GM12891 (cell line): Measurements from ENCODE around the gene TEPSIN. TPM values are rescaled to one million over a fixed set of nuclear protein-coding genes. Genes with fewer than 3 reads are reported as not detected.

Source experiments
- DNase-seq: peaks from one replicate; pipeline ENCODE4 v3.0.0; 2011; ENCODE audit warnings: low spot score; ENCODE audit not compliant: insufficient read length
- FAIRE-seq: peaks from 2 replicates; lab custom pipeline; 2011; peaks lifted over from hg19 to GRCh38; lab: Jason Lieb, UNC
- PAX5 ChIP-seq: IDR thresholded peaks from 2 replicates; pipeline ENCODE4 v1.6.1; 2011; ENCODE audit warnings: low read length, moderate library complexity, mild to moderate bottlenecking; ENCODE audit not compliant: insufficient read depth, severe bottlenecking
- POLR2A ChIP-seq: IDR thresholded peaks from 2 replicates; pipeline ENCODE4 v1.6.1; 2011; ENCODE audit warnings: low read depth, low read length, control low read depth
- POLR2AphosphoS5 ChIP-seq: IDR thresholded peaks from 2 replicates; pipeline ENCODE4 v1.6.1; 2011; ENCODE audit warnings: low read depth, low read length, control low read depth
- POU2F2 ChIP-seq: IDR thresholded peaks from 2 replicates; pipeline ENCODE4 v1.6.1; 2011; ENCODE audit warnings: low read depth, mild to moderate bottlenecking, control low read depth, low read length, moderate library complexity
- SPI1 ChIP-seq: IDR thresholded peaks from 2 replicates; pipeline ENCODE4 v1.6.1; 2011; ENCODE audit warnings: low read depth, low read length, control low read depth
- TAF1 ChIP-seq: IDR thresholded peaks from 2 replicates; pipeline ENCODE4 v1.6.1; 2011; ENCODE audit warnings: low read depth, low read length, control low read depth
- polyA plus RNA-seq: library from polyadenylated mRNA; unstranded; fragments of >200 nt; gene quantifications from one replicate; pipeline ENCODE4 v1.2.1, GENCODE V29; 2012; ENCODE audit warnings: low read depth, missing spikeins, inconsistent platforms; ENCODE audit not compliant: missing spikeins

The TEPSIN gene
- 15.7 TPM for polyA plus RNA-seq

DNA sequence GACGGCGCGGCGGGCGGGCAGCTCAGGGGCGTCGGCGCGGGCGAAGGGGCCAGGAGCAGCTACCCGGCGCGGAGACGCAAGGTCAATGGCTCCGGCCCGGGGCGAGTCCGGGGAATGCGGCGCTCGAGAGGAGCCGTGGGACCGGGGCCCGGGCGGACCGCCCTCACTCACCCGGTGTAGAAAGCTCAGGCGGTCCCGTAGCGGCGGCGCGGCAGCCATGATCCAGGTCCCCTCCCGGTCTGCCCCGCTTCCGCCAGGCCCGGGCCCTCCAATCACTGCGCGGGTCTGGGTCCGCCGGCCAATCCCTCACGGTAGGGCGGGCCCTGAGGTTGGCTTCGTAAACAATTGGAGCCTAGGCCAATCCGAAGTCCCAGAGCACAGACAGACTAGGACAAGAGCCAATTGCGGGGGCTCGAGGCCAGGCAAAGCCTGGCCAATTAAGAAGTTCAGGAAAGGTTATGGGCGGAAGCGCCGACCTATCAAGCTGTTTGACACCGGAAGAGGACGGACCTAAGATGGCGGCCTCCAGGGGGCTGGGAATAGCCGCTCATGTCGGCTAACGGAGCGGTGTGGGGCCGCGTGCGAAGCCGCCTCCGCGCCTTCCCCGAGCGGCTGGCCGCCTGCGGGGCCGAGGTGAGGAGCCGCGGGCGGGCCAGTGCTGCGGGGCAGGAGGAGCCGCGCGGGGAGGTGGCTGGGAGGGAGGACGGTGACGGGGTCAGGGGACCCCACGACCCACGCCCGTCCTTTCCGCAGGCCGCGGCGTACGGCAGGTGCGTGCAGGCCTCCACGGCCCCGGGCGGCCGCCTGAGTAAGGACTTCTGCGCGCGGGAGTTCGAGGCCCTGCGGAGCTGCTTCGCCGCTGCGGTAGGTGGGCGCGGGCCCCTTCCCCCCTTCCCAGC lies at the start of gene TEPSIN, which contains the start of gene NDUFAF8:
TEPSIN (minus strand) TSS at position 241 of the 899 bp plus-strand sequence; CDS start at position 219, 22 bp downstream.
NDUFAF8 (plus strand) TSS at position 504 of the 899 bp plus-strand sequence; CDS start at position 550, 46 bp downstream.
- peak; percentile 96 for FAIRE-seq
- TF ChIP-seq POLR2AphosphoS5 (peak; percentile 67), SPI1 (no peak), POLR2A (peak; percentile 79; the same call in 1 of the 2 replicates), TAF1 (peak; percentile 33; the same call in 1 of the 2 replicates), PAX5 (no peak), POU2F2 (no peak; the same call in 1 of the 2 replicates)
- peak; percentile 100 for DNase-seq

- TF ChIP-seq TAF1 (no peak), PAX5 (no peak), POLR2AphosphoS5 (no peak), POU2F2 (no peak), POLR2A (no peak), SPI1 (no peak)
- DNase-seq (no peak), FAIRE-seq (no peak)
Measured at GRCh38 chr17:81287741-81288430, 49.0 kb upstream of the TEPSIN start.

- DNase-seq, result no peak
- no peak for TF ChIP-seq PAX5
- no peak for FAIRE-seq
Measured at GRCh38 chr17:81287152-81287551, 48.3 kb upstream of the TEPSIN start.

- DNase-seq (no peak), FAIRE-seq (no peak)
- no peak for TF ChIP-seq SPI1
Measured at GRCh38 chr17:81286491-81287145, 47.8 kb upstream of the TEPSIN start.

DNA sequence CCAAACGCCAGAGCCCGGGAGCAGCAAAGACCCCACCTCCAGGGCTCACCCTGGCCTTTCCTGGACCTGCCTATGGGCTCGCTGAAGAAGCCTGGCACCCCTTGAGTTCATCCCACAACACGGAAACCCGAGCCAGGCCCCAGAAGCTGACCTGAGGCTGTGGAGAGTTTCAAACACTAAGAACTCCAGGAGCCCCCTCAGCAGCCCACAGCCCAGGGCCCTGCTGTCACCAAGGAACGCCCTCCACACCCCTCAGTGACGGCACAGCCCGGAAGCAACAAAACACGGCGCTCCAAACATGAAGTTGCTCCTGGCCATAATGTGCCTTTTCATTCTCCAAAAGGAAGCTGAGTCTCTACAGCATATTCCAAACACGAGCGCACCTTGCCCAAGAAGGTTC lies 47.0 kb upstream of the TEPSIN start:
- DNase-seq (no peak), FAIRE-seq (no peak)
- TF ChIP-seq POLR2AphosphoS5, result no peak
- TF ChIP-seq SPI1, result no peak
- no peak for TF ChIP-seq POU2F2
- no peak for TF ChIP-seq TAF1
- no peak for TF ChIP-seq PAX5
- no peak for TF ChIP-seq POLR2A

GRCh38 chr17:81285179-81285878 lies 46.5 kb upstream of the TEPSIN start:
- peak; percentile 78 for FAIRE-seq

GRCh38 chr17:81282876-81283275 lies 44.0 kb upstream of the TEPSIN start:
- TF ChIP-seq POU2F2, result no peak
- TF ChIP-seq SPI1, result no peak
- TF ChIP-seq POLR2A, result no peak
- no peak for TF ChIP-seq TAF1
- no peak for TF ChIP-seq POLR2AphosphoS5
- no peak for TF ChIP-seq PAX5
- DNase-seq (no peak), FAIRE-seq (no peak)

More at GRCh38 chr17:81285179-81285878, 46.5 kb upstream of the TEPSIN start:
- TF ChIP-seq POU2F2 (no peak), POLR2A (no peak; the same call in none of the 2 replicates), TAF1 (peak; percentile 31; the same call in 1 of the 2 replicates), PAX5 (no peak), SPI1 (0 out of 2 replicates have a peak, but pooled peaks have one; percentile 18), POLR2AphosphoS5 (peak; percentile 30; the same call in 1 of the 2 replicates)
- peak; percentile 80 for DNase-seq

DNA sequence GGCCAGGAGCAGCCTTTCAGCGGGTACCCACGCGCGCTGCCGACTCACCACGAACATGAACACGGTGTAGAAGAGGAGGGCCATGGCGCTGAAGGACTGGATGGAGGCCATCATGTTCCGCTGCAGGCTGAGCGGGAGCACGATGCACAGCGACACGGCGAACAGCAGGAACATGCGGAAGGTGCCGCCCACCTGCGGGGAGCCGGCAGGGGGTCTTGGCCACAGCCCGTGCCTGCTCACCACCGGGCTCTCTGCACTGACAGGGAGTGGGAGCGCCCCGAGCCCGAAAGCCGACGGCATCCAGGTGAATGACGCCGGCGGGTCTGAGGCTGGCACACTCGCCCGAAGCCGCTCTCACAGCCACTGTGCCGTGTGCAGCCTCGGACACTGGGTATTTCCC lies 43.3 kb upstream of the TEPSIN start:
- TF ChIP-seq TAF1 (no peak), POLR2AphosphoS5 (no peak), POLR2A (no peak), SPI1 (no peak), POU2F2 (no peak), PAX5 (no peak)
- DNase-seq (no peak), FAIRE-seq (no peak)

DNA sequence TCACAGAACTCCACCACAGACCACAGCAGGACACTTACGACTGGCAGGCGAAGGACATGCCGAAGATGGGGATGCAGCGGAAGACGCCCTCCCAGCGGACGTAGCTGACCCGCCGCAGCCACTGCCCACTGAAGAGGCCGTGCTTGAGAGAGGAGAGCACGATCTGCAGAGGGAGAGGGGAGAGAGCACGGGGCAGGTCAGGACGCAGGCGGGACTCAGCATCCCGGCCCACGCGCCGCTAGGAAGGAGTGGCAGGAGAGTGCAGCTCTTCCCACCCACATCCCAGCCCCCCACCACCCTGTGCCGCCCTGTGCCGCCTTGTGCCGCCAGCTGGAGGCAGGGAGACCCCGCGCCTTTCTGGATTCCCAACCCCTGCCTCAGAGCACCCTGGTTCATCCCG lies 41.7 kb upstream of the TEPSIN start:
- TF ChIP-seq SPI1 (no peak), POU2F2 (no peak), TAF1 (no peak), PAX5 (no peak), POLR2AphosphoS5 (no peak), POLR2A (no peak)
- FAIRE-seq (no peak), DNase-seq (no peak)
